NCI-H748 treated with DMSO at 0.1 percent for 48 hours (cell line): ENCODE results near the gene IL4I1.

Source experiments
- DNase-seq: peaks from one replicate; lab custom pipeline; 2025; lab: John Stamatoyannopoulos, UW

IL4I1 gene

DNA sequence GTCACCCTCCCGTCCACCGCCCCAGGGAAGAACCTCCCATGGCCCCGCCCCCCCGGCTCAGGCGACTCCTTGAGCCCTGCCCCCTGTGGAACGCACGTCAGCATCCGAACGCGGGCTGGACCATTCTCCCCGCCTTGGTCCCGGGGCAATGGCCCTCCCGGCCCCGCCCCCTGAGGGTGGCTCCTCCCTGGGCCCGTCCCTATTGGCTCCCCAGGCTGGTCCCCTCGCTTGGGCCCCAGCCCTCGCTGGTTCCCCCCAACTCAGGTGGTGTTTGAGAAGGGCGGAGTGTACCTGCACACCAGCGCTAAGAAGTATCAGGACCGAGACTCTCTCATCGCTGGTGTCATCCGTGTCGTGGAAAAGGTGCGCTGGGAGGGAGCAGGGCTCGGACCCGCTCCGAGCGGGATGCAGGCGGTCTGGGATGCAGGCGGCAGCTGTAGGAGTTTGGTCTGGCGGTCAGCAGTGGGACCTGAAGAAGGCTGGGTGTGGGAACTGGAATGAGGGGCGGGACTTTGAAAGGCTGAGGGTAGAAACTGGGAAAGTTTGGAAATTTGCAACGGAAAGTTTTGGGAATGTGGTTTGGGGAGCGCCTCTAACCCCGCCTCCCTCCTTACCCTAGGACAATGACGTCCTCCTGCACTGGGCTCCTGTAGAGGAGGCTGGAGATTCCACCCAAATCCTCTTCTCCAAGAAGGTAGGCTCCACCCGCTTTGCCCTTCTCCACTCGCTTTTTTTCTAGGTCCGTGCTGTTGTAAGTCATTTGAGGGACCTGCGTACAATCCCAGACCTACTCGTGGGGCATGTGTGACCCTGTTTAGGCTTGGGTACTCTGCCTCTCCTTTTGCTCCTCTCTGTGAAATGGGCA lies 18.6 kb downstream of the IL4I1 start:
- DNase-seq = peak; percentile 95

DNA sequence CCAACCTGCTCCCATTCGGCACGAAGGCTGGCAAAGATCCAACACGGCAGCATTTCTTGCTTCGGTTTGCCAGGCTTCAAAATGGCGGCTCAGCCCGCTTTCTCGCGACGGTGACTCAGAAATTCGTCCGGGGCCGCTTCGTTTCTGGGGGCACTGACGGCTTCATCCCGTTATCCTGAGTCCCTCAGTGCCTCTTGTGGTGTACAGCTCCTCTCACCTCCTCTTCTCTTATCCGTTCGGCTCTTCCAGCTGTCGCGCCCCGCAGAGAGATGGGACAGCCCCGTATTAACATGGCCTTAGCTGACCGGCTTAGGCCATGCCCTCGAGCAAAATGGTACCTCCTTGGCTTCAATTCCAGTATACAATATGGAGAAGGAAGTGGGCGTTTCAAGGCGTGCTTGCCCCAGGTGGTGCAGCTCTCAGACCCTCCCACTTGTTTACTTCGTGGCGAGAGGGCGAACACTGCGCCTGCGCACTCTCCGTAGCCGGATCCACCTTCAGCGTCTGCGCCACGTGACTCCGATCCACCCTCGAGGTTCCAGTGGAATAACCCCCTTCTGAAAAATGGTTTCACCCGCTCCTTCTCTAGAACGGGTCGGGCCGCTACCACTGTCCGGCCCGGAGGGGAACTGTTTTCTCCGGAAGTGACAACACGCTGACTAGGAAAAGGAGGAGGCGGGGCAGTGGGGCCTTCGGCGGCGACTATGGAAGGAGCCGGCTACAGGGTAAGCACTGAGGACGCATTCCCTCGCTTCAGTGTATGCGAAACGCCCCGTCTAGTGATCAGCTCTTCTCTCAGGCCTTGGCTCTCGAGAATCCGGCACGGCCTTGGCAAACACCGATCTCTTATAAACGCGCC lies 19.4 kb downstream of the IL4I1 start, which contains the start of the genes AKT1S1 and TBC1D17:
Gene AKT1S1 (minus strand): TSS at position 336 of the 859 bp plus-strand sequence. CDS start 4,060 bp downstream, outside the sequence.
Gene TBC1D17 (plus strand): TSS at position 683 of the 859 bp plus-strand sequence. CDS start 22 bp downstream, at position 705.
- peak; percentile 100 for DNase-seq

DNA sequence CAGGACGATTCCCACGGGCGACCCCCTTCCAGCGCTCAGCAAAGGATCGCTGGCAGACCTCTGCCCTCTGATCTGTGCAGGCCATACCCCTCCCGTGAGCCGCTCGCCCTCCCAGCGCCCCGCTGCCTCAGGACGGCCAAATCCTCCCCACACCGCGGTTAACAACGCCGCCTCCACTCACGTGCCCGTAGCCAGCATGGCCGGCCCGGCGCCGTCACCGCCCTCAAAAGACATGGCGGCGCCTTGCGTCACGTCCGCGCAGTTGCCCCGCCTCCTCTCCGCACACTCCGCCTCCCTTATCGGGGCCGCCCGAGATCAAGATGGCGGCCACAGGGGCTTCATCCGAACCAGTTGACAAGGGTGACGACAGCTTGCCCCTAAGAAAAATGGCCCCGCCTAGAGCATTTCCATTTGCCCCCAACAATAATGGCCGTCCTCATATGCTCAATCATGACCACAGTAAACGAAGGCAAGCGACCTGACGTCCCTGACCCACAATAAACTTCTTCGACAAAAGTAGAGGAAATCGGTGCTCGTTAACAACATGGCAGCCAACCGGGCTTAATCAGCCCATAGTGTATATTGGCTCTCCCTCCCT lies 20.2 kb downstream of the IL4I1 start:
- DNase-seq = peak; percentile 99

DNA sequence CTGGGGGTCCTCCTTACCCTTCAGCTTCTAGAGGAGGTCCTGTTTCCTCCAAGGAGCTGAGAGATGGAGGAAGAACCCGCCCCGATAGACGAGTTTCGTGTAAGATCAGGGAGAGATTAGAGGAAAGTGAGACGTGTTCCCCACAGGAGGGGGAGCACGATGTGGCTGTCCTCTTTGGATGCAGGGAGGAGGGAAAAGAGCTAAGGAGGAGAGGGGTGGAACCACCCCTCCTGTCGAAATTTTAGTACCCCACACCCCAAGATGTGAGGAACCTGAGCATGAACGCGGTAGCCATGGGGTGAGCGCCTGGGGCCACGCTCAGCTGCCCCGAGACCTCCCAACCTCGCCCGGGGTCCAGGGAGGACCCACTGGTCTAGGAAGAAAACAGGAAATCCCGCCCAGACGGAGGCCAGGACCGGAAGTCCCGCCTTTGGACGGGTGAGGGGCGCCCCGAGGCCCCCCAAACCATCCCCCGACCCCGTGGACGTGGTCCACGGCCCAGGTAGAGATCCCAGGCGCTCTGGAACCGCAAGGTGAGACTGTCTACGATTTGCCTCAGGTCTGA lies 20.7 kb downstream of the IL4I1 start:
- DNase-seq = peak; percentile 25

DNA sequence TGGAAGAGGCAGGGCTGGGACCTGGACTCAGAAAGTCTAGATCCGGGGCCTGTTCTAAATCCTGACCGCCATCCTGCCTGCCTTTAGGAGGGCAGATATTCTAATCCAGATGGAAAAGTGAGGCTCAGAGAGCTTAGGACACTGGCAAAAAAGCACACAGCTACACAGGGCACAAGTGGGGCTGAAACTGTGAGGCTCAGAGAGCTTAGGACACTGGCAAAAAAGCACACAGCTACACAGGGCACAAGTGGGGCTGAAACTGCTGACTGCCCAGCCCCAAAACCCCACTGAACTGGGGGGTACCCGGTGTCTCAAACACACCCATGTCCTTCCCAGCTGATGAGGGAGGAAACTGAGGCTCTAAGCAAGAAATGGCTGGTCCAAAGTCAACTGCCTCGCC lies 21.5 kb downstream of the IL4I1 start:
- no peak for DNase-seq

DNA sequence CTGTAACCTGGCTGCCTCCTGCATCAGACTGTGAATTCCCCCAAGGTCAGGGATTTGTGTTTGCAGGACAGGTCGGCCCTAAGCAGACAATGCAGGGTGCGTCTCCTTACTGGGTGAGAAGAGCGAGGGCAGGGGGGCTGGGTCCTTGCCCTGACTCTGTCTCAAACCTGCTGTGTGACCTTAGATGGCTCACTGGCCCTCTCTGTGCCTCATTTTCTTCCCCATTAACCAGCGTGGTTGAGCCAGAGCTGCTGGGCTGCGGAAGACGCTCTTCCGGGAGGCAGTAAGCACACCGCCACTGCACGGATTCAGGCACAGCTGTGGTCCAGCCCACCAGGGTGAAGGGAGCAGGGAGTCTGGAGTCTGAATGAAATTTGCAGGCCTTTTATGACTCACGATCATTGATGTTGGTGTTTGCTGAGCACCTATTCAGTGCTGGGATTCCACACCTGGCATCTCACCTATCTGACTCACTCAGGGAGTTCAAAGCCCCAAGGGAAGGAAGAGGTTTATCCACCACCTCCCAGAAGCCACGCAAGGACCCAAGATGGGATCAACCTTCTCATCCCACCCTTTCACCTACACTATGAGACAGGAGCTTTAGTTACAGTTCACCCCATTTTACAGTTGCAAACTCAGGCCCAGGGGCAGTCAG lies 22.1 kb downstream of the IL4I1 start:
- no peak for DNase-seq

DNA sequence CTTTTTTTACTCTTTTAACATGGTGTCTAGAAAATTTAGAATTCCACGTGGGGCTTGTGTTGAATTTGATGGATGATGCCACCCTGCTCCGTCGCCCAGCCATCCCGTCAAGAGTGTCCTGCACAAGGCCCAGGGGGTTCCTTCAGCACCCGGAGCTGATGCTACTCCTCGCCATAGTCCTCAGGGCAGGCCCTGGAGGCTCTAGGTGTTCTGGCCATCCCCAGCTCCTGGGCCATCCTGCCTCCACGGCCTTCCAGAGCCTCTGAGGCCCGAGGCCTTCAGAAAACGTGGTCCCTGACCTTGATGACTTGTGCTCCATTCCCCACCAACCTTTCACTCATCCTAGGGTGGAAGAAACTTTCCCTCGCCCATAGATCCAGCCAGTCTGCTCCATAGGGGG lies 22.9 kb downstream of the IL4I1 start:
- DNase-seq = no peak

DNA sequence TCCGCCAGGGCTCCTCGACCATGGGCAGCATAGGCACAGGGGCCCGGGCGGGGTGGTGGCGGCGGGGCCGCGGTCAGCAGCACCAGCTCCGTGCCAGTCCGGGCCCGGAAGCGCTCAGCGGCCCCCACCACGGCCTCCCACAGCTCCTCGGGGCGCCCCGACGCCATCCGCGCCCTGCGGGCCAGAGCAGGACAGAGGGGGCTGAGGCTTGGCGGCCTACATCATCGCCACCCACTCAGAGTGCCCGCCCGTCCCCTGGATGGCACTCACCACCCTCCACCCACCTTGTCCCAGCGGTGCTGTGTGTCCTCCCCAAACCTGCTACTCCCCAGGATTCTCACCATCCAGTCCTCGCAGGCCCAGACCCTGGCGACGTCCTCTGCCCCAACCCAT lies 23.6 kb downstream of the IL4I1 start:
- no peak for DNase-seq

DNA sequence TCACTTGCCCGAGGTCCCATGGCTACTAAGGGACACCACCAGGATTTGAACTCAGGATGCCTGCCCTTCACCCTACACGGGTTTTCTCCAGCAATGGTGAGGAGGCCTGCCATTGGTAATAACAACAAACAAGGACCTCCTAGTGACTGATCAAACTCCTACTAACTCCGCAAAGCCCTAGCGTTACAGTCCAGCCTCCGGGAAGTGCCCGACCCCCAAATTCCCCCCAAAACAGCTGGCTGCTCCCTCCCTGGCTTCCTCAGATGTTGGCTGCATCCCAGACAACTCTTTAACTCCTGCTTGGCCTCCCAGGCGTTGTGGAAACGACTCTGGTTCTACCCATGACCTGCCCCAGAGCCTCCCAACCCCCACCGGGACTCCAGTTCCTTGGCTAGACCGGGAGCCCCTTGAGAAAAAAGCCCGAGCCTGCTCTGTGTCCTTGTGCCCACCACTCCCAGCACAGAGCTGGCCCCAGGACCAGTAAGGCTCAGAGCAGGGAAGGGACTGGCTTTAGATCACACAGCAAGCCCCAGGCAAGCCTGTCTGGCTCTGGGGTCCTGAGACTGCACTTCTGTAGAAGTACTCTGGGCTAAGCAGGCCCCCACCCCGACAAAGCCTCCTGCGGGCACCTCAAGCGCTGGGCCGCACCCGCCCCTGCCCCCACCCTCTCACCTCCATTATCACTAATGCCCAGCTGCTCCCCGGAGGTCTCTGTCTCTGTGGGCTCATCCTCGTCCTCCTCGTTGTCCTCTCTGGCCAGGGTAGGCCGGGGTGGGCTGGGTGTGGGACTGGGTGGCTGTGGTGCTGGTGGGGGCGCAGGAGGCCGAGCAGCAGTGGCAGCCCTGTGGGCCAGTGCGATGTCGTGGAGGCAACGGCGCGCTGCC lies 24.2 kb downstream of the IL4I1 start:
- no peak for DNase-seq

DNA sequence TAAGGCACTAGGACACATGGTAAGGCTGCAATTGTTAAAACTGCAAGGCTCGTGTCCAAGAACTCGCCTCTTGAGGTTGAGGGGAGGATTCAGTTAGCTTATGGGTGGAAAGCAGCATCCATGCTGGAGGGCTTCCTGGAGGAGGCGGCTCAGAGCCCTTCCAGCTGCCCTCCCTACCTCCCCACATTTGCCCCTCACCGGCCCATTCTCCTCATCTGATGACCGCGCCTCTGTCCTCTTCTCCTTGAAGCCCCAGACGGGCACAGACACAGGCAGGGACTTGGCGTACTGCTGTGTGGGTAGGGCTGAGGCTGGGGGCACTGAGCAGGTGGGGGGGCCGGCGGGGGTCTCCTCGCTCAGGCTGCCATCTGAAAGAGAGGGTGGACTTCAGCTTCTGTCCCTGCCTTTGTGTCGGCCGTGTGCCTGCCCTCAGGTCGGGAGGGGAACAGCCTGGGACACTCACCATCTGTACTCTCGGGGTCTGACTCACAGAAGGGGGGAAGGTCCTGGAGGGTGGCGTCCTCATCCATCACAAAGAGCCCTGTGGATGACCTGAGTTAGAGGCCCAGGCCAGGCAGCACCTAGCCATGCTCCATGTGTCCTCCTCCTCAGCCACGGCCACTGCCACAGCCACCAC lies 25.2 kb downstream of the IL4I1 start:
- DNase-seq = no peak

DNA sequence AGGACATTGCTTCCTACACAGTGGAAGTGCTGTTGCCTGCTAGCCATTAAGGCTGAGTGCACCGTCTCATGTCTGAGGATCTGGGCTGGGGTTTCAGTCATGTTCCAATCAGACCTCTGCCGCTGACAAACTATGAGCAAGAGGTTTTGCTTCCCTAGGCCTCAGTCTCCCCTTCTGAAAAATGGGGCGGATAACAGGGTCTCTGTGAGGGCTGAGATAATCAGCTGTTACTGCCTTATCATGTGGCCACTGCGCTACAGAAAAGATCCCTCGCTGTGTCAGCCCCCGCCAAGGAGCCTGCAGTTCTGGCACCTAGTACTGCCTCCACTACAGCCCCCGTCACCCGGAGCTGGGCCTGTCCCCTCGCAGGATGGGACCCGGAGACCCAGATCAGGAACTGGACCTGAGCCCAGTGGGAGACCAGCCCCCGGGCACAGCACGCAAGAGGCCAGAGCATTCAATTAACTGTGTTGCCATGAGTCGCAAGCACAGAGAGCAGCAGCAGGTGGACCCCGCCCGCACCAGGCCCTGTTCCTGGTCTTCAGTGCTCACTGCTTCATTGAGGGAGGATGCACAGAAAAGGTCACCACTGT lies 26.3 kb downstream of the IL4I1 start:
- no peak for DNase-seq

DNA sequence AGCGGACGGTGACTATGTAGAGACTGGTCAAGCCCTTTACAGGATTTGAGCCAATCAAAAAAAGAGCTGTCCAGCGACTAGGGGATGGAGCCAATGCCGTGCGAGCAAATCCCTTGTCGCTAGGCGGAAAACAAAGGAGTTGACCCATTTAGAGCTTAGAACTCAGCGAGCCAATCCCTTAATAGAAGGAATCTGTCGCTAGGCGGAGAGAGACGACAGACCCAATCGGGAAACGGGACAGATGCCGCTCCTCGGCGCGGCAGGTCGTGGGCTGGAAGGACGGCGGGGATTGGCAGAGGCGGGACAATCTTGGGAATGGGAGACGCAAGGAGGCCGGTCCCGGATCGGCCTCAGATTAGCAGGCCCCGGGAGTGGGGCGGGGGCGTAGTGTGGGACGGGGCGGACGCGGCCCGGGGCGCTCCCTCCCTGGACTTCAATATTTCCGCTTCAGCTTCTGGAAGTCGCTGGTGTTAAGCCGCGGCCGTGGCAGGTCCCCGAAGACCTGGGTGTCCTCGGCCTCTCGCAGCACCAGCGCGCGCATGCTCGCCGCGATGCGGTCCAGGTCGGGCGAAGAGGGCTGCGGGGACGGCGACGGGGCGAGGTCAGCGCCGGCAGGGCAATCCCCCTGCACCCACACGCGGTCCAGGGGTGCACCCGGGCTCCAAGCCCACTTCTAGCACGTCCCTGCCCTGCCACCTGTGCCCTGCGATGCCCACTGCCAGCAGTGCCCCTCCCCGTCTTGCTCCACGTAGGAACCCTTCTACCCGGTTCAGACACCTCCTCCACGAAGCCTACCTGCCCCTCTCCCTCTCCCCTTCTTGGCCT lies 27.0 kb downstream of the IL4I1 start:
- DNase-seq = peak; percentile 100

DNA sequence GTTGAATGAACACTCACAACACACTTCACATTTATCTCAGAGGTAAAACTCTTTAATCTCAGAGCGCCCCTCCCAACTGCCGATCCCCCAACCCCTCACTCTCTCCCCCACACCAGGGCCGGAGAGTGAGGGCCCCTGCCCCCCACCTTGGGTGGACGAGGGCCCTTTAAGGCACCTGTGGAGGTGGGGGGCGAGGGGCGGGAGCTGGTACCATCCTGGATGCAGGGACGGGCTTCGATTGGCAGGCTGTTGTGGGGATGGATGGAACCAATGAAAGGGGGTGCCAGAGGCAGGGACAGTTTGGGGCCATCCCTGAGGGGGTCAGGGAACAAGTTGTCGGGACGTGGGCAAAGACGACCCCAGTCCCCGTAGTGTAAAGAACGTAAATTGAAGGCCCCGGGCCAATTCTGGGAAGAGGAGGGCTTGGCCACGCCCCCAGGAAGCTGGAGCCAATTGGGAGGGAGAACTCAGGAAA lies 27.6 kb downstream of the IL4I1 start:
- DNase-seq = no peak

DNA sequence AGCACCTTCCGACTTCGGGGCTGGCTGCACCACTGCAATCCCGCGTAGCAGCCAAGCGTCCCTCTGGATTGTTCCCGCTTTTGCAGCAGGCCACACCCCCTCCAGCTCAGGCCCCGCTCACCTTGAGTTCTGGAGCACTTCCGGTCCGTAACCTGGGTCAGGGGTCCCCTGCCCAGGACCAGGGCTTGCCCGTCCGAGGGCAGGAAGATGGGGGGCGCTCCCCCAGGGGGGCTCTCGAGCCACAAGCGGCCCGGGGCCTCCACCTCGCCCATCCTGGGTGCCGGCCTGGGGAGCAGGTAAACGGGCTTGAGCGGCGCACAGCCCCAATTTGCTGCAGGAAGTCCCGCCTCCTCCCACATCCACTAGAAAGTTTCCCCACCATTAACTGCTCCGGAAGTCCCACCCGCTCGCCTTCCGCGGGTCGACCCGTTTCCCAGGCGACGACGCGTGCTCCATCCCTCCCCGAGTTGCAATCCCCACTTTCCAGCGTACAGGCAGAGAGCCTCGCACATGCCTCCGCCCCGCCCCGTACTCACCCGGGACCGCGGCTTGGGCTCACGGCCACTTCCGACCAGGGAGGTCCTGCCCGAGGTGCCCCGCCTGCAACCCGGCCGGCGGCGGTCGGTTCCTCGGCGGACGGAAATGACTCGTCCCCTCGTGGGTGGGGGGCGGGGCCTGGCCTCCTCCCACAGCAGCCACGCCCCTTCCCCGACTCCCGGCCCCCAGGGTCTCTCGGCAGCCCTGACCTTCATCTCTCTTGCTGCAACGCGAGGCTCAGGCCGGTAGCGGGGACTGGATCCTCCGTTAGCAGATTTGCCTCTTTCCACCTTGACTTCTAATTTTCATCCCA lies 29.5 kb downstream of the IL4I1 start, which contains the start of gene PNKP:
Gene PNKP (minus strand): TSS at position 644 of the 850 bp plus-strand sequence. CDS start 372 bp downstream, at position 272.
- peak; percentile 93 for DNase-seq

DNA sequence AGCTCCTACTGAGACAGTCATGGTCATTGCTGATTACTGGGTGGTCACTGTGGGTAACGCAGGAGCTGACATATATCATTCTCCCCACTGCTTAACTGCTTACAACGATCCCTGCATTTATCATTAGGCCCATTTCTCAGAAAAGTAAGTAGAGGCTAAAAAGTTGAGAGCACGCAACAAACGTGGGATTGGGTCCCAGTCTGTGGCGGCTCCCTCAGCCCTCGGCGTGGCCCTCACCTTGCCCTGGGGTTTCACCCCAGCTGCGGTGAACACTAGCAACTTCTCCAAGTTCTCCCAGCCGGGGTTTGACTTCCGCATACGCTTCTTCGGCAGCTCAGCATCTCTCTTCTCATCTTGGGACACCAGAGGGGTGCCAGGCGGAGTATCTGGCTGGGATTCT lies 31.8 kb downstream of the IL4I1 start:
- no peak for DNase-seq

DNA sequence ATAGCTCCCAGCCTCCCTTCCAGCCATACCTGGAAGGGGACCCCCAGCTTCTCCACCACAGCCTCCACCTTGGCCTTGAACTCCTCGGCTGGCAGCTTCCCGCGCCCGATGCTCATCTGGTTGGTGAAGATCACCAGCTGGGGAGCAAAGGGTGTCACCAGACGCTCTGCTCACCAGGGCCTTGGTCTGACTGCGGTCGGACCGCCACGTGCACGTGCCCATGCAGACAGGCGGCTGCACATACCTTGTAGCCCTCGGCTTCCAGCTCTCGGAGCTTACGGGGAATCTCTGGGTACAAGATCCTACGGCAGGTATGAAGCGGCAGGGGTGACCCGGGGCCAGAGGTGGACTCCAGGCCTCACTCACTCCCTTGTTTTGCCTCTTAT lies 32.8 kb downstream of the IL4I1 start:
- DNase-seq = no peak

DNA sequence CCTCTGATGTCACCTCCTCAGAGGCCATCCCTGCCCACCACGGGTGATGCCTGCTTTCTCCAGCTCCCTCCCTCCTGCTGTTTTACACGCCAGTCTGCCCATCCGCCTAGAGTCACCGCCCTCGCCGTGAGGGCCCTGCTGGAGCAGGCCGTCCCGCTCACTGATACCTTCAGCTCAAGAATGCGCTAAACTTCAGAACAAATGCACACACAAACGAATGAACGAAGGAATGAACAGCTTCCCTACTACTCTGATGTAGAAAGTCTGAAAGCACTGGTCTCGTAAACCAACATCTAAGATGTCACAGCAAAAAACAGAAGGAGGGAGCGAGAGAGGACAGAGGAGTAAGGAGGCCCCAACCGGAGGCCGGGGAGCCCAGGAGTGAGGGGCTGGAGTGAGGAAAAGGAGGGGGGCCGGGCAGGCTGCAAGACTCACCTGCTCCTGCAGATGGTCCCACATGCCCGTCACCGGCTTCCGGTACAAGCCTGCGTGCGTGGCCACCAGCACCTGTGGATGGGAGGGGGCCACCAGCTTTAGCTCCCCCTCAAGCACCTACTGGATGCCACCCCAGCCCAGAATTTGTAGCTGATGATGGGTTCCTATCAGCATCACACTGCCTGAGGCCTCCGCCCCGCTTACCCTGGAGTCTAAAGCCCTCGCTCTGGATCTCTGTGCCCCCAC lies 33.3 kb downstream of the IL4I1 start:
- DNase-seq = no peak
